ENCODE results near the gene BLM. TPM values are rescaled to one million over a fixed set of nuclear protein-coding genes. Genes with fewer than 3 reads are reported as not detected.
A peak's percentile ranks its signal among the peaks of the same experiment; 100 is the strongest.

Gene BLM
- total RNA-seq, 1 experiment from 2014 or later = 40.0 TPM

- intact Hi-C loops (cut with micrococcal nuclease; ENCODE audit: unreplicated experiment) = no loop called here
- TF ChIP-seq CTCF (conservative IDR thresholded peaks at IDR 0.05; ENCODE audit: low read depth, low read length) (peak; percentile 35), EZH2 (IDR thresholded peaks at IDR 0.05; ENCODE audit: borderline replicate concordance, low read depth, low read length, poor library complexity, severe bottlenecking) (no peak)
- peak; percentile 22 for DNase-seq (ENCODE audit: low spot score)
- Histone ChIP-seq H3K27ac (ENCODE audit: low read depth, low read length, poor library complexity, severe bottlenecking) (no peak overlapping the region), H3K36me3 (ENCODE audit: insufficient read depth, low read length, poor library complexity, severe bottlenecking) (no peaks in the 10 kb centered on the region), H3K27me3 (replicated peaks; ENCODE audit: insufficient read depth, low read depth, low read length, poor library complexity) (no peaks in the 10 kb centered on the region), H3K9me3 (ENCODE audit: low read depth, low read length, poor library complexity, severe bottlenecking) (no peaks in the 10 kb centered on the region), H3K4me1 (ENCODE audit: insufficient read depth, low read length, poor library complexity, severe bottlenecking) (no peaks in the 10 kb centered on the region), H3K4me3 (ENCODE audit: low read depth, low read length, poor library complexity, severe bottlenecking) (no peak overlapping the region)
- BruUV-seq (replicated peaks) = no TSS peak
- ChIA-PET POLR2A (ENCODE audit: low non-redundant PET) (no interaction called here), CTCF (interaction anchor here (2.4 kb wide), 1 partner anchor 68 kb away, joined by 6 read pairs; no protein-coding TSS in a partner anchor)
Observed at GRCh38 chr15:90818251-90819210, 101.4 kb downstream of the BLM start.

- H3K4me1 ChIP-seq (ENCODE audit: insufficient read depth, low read length, poor library complexity, severe bottlenecking) = no peaks in the 10 kb centered on the region
- no TSS peak for BruUV-seq (replicated peaks)
- CTCF ChIA-PET = no interaction called here
- TF ChIP-seq CTCF (conservative IDR thresholded peaks at IDR 0.05; ENCODE audit: low read depth, low read length) (no peak), EZH2 (IDR thresholded peaks at IDR 0.05; ENCODE audit: borderline replicate concordance, low read depth, low read length, poor library complexity, severe bottlenecking) (no peak)
- POLR2A ChIA-PET (ENCODE audit: low non-redundant PET) = no interaction called here
- DNase-seq (ENCODE audit: low spot score) = no peak
- intact Hi-C loops (cut with micrococcal nuclease; ENCODE audit: unreplicated experiment) = no loop called here
- H3K4me3 ChIP-seq (ENCODE audit: low read depth, low read length, poor library complexity, severe bottlenecking) = no peak overlapping the region
- H3K36me3 ChIP-seq (ENCODE audit: insufficient read depth, low read length, poor library complexity, severe bottlenecking) = no peaks in the 10 kb centered on the region
- H3K27me3 ChIP-seq (replicated peaks; ENCODE audit: insufficient read depth, low read depth, low read length, poor library complexity) = no peaks in the 10 kb centered on the region
- no peak overlapping the region for H3K27ac ChIP-seq (ENCODE audit: low read depth, low read length, poor library complexity, severe bottlenecking)
- H3K9me3 ChIP-seq (ENCODE audit: low read depth, low read length, poor library complexity, severe bottlenecking) = no peaks in the 10 kb centered on the region
Observed at GRCh38 chr15:90819390-90819789, 102.2 kb downstream of the BLM start.

GRCh38 chr15:90819850-90820249, 102.7 kb downstream of the BLM start:
- no peak overlapping the region for H3K27ac ChIP-seq (ENCODE audit: low read depth, low read length, poor library complexity, severe bottlenecking)
- DNase-seq (ENCODE audit: low spot score) = no peak
- H3K4me3 ChIP-seq (ENCODE audit: low read depth, low read length, poor library complexity, severe bottlenecking) = no peak overlapping the region
- no TSS peak for BruUV-seq (replicated peaks)
- no peaks in the 10 kb centered on the region for H3K27me3 ChIP-seq (replicated peaks; ENCODE audit: insufficient read depth, low read depth, low read length, poor library complexity)
- ChIA-PET CTCF (no interaction called here), POLR2A (ENCODE audit: low non-redundant PET) (no interaction called here)
- H3K4me1 ChIP-seq (ENCODE audit: insufficient read depth, low read length, poor library complexity, severe bottlenecking) = no peaks in the 10 kb centered on the region
- H3K36me3 ChIP-seq (ENCODE audit: insufficient read depth, low read length, poor library complexity, severe bottlenecking) = no peaks in the 10 kb centered on the region
- intact Hi-C loops (cut with micrococcal nuclease; ENCODE audit: unreplicated experiment) = no loop called here
- no peaks in the 10 kb centered on the region for H3K9me3 ChIP-seq (ENCODE audit: low read depth, low read length, poor library complexity, severe bottlenecking)
- TF ChIP-seq EZH2 (IDR thresholded peaks at IDR 0.05; ENCODE audit: borderline replicate concordance, low read depth, low read length, poor library complexity, severe bottlenecking) (no peak), CTCF (conservative IDR thresholded peaks at IDR 0.05; ENCODE audit: low read depth, low read length) (no peak)
